Measurements from ENCODE around the gene FIGLA. TPM values are rescaled to one million over a fixed set of nuclear protein-coding genes. Genes with fewer than 3 reads are reported as not detected.

Gene FIGLA
- total and polyA plus RNA-seq, 2 donors, result 0.11 TPM; not detected in 1

DNA sequence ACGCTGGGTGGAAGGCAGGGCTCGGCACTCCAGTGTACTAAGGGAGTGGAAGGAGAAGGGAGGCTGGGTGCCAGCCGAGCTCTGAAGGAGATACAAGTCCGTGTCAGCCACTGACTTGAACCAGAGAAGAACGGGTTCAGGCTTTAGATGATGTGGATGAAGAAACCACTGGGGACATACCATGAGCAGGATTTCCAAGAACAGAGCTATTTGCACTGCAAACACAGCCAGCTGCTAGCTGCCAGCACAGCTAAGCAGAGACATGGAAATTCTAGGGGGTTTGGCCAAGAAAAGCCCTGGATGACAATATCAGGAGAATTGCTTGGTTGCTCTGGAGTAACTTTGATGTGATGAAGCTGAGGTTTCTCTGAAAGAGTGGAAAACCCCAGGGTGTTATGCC lies 39.9 kb upstream of the FIGLA start:
- no peak overlapping the region for H3K27ac ChIP-seq (ENCODE audit: low read depth in 1 of 2, low read length in 1 of 2)
- DNase-seq (ENCODE audit: low read depth in 6 of 9, low spot score in 9 of 9), result no peak
- no peak overlapping the region for H3K4me3 ChIP-seq (ENCODE audit: low read length in 2 of 2)
- H3K36me3 ChIP-seq (ENCODE audit: control insufficient read depth in 2 of 2, insufficient read depth in 2 of 2, low read length in 1 of 2), result no peaks in the 10 kb centered on the region
- no peaks in the 10 kb centered on the region for H3K4me1 ChIP-seq (ENCODE audit: control insufficient read depth in 2 of 2, insufficient read depth in 2 of 2, low read length in 2 of 2)
- no peaks in the 10 kb centered on the region for H3K9me3 ChIP-seq (ENCODE audit: control insufficient read depth in 2 of 2, insufficient read depth in 1 of 2, low read length in 1 of 2)
- no peaks in the 10 kb centered on the region for H3K27me3 ChIP-seq (ENCODE audit: control insufficient read depth in 2 of 2, insufficient read depth in 1 of 2, low read length in 1 of 2)
- WGBS, result 92% methylated on average over 5 of the region's 5 CpGs

DNA sequence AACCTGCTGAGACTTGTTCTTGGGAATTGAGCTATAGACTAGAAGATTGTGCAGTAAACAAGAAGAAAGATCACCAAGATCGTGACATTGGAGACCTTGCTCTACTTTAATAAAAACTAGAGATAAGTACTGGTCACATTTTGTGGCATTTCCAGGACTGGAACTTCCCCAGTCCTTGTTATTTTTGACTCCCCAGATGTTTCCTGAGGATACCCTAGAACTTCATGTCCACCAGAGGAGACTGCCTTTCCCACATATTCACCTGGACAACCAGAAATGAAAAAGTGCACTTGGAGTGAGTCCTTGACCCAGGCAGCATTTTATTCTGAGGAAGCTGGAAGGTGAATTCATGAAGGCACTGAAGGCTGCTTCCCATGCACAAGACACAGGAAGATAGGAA lies 39.5 kb upstream of the FIGLA start:
- no peaks in the 10 kb centered on the region for H3K4me1 ChIP-seq (ENCODE audit: control insufficient read depth in 2 of 2, insufficient read depth in 2 of 2, low read length in 2 of 2)
- H3K36me3 ChIP-seq (ENCODE audit: control insufficient read depth in 2 of 2, insufficient read depth in 2 of 2, low read length in 1 of 2), result no peaks in the 10 kb centered on the region
- no peak for DNase-seq (ENCODE audit: low read depth in 6 of 9, low spot score in 9 of 9)
- H3K4me3 ChIP-seq (ENCODE audit: low read length in 2 of 2), result no peak overlapping the region
- 90% methylated on average over 1 of the region's 1 CpG for WGBS
- no peaks in the 10 kb centered on the region for H3K27me3 ChIP-seq (ENCODE audit: control insufficient read depth in 2 of 2, insufficient read depth in 1 of 2, low read length in 1 of 2)
- no peaks in the 10 kb centered on the region for H3K9me3 ChIP-seq (ENCODE audit: control insufficient read depth in 2 of 2, insufficient read depth in 1 of 2, low read length in 1 of 2)
- no peak overlapping the region for H3K27ac ChIP-seq (ENCODE audit: low read depth in 1 of 2, low read length in 1 of 2)

DNA sequence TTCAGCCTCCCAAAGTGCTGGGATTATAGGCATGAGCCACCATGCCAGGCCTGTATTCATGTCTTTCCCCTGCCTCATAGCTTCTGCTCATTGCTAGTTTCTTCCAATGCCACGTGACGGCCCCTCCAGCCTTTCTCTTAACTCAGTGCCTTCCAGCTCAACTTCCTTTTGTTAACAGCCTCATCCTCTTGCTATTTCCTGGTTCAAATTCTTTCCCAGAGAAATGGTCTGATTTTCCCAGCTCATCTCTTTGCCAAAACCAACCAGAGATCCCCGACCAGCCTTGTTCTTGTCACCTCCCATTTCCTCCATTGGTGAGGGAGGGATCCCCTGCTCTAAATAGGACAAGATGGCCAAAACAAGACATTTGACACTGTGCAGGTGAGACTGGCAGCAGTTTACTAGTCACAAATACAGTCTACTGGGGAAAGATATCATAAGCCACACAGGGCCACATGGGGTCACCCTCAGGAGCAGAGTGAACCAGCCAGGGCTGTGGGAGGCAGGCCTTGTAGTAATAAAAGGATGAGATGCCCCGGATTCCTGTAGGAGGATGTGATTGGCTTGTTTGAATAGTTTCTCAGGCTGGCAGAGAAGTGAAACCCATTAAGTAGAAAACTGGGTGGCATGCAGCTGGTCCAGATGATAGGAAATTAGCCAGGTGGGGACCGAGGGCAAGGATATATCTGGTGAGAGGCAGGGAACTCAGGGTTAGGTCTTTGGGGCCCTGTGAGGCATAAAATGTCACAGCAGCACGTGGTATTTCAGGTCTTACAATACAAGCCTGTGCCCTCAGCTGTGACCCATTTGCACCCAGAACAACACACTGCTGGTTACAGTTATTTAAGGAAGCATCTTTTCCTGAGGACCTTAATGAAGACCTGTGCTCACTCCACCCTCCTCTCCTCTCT lies 38.7 kb upstream of the FIGLA start:
- Histone ChIP-seq H3K4me3 (ENCODE audit: low read length in 2 of 2) (no peak overlapping the region), H3K9me3 (ENCODE audit: control insufficient read depth in 2 of 2, insufficient read depth in 1 of 2, low read length in 1 of 2) (no peaks in the 10 kb centered on the region), H3K36me3 (ENCODE audit: control insufficient read depth in 2 of 2, insufficient read depth in 2 of 2, low read length in 1 of 2) (no peaks in the 10 kb centered on the region), H3K27ac (ENCODE audit: low read depth in 1 of 2, low read length in 1 of 2) (no peak overlapping the region), H3K4me1 (ENCODE audit: control insufficient read depth in 2 of 2, insufficient read depth in 2 of 2, low read length in 2 of 2) (no peaks in the 10 kb centered on the region), H3K27me3 (ENCODE audit: control insufficient read depth in 2 of 2, insufficient read depth in 1 of 2, low read length in 1 of 2) (no peaks in the 10 kb centered on the region)
- 86% methylated on average over 6 of the region's 6 CpGs for WGBS
- no peak for DNase-seq (ENCODE audit: low read depth in 6 of 9, low spot score in 9 of 9)

DNA sequence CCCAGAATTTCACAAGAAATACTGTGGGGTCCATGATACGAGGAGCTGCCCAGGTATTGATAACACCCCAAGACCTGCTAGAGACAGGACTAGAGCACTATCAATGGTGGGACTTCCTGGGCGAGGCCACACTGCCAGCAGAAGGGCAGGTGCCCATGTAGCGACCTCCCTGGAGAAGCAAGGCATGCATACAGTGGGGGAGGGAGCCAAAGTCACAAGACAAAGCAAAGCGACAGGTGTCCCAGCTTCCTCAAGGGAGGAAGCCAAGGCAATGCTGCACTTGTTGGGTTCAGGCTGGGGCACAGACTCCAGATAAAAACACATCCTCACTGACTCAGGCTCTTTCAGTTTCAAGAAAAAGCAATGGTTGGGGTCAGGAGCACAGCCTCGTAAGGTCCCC lies 37.7 kb upstream of the FIGLA start:
- H3K36me3 ChIP-seq (ENCODE audit: control insufficient read depth in 2 of 2, insufficient read depth in 2 of 2, low read length in 1 of 2), result no peaks in the 10 kb centered on the region
- H3K27me3 ChIP-seq (ENCODE audit: control insufficient read depth in 2 of 2, insufficient read depth in 1 of 2, low read length in 1 of 2), result no peaks in the 10 kb centered on the region
- WGBS, result 65% methylated on average over 5 of the region's 5 CpGs
- no peak for DNase-seq (ENCODE audit: low read depth in 6 of 9, low spot score in 9 of 9)
- no peaks in the 10 kb centered on the region for H3K9me3 ChIP-seq (ENCODE audit: control insufficient read depth in 2 of 2, insufficient read depth in 1 of 2, low read length in 1 of 2)
- H3K4me1 ChIP-seq (ENCODE audit: control insufficient read depth in 2 of 2, insufficient read depth in 2 of 2, low read length in 2 of 2), result no peaks in the 10 kb centered on the region
- H3K27ac ChIP-seq (ENCODE audit: low read depth in 1 of 2, low read length in 1 of 2), result no peak overlapping the region
- no peak overlapping the region for H3K4me3 ChIP-seq (ENCODE audit: low read length in 2 of 2)

DNA sequence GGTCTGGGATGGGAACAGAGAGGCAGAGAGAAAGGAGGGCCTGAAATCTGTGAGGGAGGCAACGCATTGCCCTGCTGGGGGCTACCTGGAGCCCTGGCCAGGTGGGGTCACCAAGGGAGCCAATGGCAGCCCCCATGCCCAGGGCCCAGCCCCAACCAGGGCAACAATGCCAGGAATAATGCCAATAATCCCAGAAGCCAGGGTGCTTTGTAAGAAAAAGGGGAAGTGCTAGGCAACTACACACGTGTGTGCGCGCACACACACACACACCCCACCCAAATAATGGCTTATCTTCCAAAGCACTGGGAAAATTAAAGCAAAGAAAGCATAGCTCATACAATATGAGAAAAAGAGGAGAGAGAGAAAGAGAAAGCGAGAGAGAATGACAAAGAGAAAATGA lies 36.9 kb upstream of the FIGLA start:
- Histone ChIP-seq H3K4me3 (ENCODE audit: low read length in 2 of 2) (no peak overlapping the region), H3K27me3 (ENCODE audit: control insufficient read depth in 2 of 2, insufficient read depth in 1 of 2, low read length in 1 of 2) (no peaks in the 10 kb centered on the region), H3K9me3 (ENCODE audit: control insufficient read depth in 2 of 2, insufficient read depth in 1 of 2, low read length in 1 of 2) (no peaks in the 10 kb centered on the region), H3K27ac (ENCODE audit: low read depth in 1 of 2, low read length in 1 of 2) (no peak overlapping the region), H3K36me3 (ENCODE audit: control insufficient read depth in 2 of 2, insufficient read depth in 2 of 2, low read length in 1 of 2) (no peaks in the 10 kb centered on the region), H3K4me1 (ENCODE audit: control insufficient read depth in 2 of 2, insufficient read depth in 2 of 2, low read length in 2 of 2) (no peaks in the 10 kb centered on the region)
- WGBS, result 74% methylated on average over 5 of the region's 5 CpGs
- no peak for DNase-seq (ENCODE audit: low read depth in 6 of 9, low spot score in 9 of 9)

DNA sequence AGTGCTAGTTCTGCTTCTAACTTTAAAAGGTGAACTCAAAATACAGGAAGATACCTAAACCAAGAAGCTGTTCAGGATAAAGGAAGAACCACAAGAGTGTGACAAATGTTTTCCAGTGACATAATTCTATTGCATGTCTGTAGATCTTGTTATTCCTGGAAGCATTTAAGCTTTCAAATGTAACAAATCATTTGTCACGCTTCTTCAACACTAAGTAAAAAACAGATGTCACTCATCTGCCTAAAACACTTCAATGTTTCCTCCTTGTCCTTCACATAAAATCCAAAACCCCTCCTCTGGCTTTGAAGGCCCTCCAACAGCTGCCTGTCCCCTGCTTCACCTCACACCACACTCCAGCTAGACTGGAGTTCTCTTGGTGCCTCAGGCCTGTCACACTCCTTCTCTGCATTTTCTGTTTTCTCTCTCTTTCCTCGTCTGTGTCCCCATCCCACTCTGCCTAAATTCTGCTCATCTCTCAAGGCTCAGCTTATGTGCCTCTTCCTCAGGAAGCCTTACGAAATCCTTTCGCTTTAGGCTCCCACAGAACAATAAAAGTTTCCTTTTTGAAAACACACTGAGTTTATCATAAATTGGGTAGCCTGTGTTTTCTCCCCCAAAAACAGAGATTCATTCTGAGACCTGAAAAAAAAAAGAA lies 36.4 kb upstream of the FIGLA start:
- Histone ChIP-seq H3K27me3 (ENCODE audit: control insufficient read depth in 2 of 2, insufficient read depth in 1 of 2, low read length in 1 of 2) (no peaks in the 10 kb centered on the region), H3K27ac (ENCODE audit: low read depth in 1 of 2, low read length in 1 of 2) (no peak overlapping the region), H3K36me3 (ENCODE audit: control insufficient read depth in 2 of 2, insufficient read depth in 2 of 2, low read length in 1 of 2) (no peaks in the 10 kb centered on the region), H3K9me3 (ENCODE audit: control insufficient read depth in 2 of 2, insufficient read depth in 1 of 2, low read length in 1 of 2) (no peaks in the 10 kb centered on the region), H3K4me3 (ENCODE audit: low read length in 2 of 2) (no peak overlapping the region), H3K4me1 (ENCODE audit: control insufficient read depth in 2 of 2, insufficient read depth in 2 of 2, low read length in 2 of 2) (no peaks in the 10 kb centered on the region)
- DNase-seq (ENCODE audit: low read depth in 6 of 9, low spot score in 9 of 9), result no peak
- 61% methylated on average over 4 of the region's 4 CpGs for WGBS

DNA sequence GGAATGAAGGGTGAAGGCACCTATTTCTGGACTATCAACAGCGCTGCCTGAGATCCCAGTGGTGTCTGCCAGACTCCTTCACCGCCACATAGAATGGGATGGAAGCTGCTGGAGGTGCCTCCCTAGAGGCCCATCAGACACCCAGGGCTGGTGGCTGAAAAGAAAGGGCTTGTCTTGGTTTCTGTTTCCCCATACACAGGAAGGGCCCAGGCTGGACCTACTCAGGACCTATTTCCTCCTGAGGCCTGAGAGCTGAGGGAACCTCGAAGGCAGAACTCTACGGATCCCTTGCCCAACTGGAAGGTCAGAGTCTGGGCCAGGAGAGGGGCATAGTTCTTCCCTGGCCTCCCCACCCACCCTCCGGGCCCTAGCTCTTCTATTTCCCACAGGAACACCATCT lies 32.8 kb upstream of the FIGLA start:
- H3K27me3 ChIP-seq (ENCODE audit: control insufficient read depth in 2 of 2, insufficient read depth in 1 of 2, low read length in 1 of 2), result peaks cover 0 to 10% of the 10 kb centered on the region in 2 donors
- no peak overlapping the region for H3K27ac ChIP-seq (ENCODE audit: low read depth in 1 of 2, low read length in 1 of 2)
- no peaks in the 10 kb centered on the region for H3K36me3 ChIP-seq (ENCODE audit: control insufficient read depth in 2 of 2, insufficient read depth in 2 of 2, low read length in 1 of 2)
- no peak for DNase-seq (ENCODE audit: low read depth in 6 of 9, low spot score in 9 of 9)
- 90% methylated on average over 5 of the region's 5 CpGs for WGBS
- H3K9me3 ChIP-seq (ENCODE audit: control insufficient read depth in 2 of 2, insufficient read depth in 1 of 2, low read length in 1 of 2), result no peaks in the 10 kb centered on the region
- H3K4me1 ChIP-seq (ENCODE audit: control insufficient read depth in 2 of 2, insufficient read depth in 2 of 2, low read length in 2 of 2), result no peaks in the 10 kb centered on the region
- H3K4me3 ChIP-seq (ENCODE audit: low read length in 2 of 2), result no peak overlapping the region

DNA sequence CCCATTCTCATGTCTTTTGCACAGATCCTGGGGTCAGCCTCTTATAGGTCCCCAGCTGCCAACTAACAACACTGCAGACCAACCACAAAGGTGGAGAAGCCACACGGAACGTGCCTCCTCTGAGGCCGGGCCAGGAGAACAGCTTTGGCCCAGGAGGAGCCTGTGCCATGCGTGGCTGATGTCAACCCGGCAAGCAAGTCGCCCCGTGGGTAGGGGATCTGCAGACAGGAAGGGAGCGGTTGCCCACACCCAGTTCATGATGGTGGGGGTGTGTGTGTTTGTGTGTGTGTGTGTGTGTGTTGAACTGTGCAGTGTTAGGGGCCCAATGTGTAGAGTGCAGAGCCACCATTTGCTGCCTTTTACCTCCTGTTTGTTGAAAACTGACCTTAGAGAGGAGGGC lies 32.4 kb upstream of the FIGLA start:
- peaks cover 0 to 10% of the 10 kb centered on the region in 2 donors for H3K27me3 ChIP-seq (ENCODE audit: control insufficient read depth in 2 of 2, insufficient read depth in 1 of 2, low read length in 1 of 2)
- H3K4me1 ChIP-seq (ENCODE audit: control insufficient read depth in 2 of 2, insufficient read depth in 2 of 2, low read length in 2 of 2), result no peaks in the 10 kb centered on the region
- H3K9me3 ChIP-seq (ENCODE audit: control insufficient read depth in 2 of 2, insufficient read depth in 1 of 2, low read length in 1 of 2), result no peaks in the 10 kb centered on the region
- H3K36me3 ChIP-seq (ENCODE audit: control insufficient read depth in 2 of 2, insufficient read depth in 2 of 2, low read length in 1 of 2), result no peaks in the 10 kb centered on the region
- 94% methylated on average over 8 of the region's 8 CpGs for WGBS
- no peak for DNase-seq (ENCODE audit: low read depth in 6 of 9, low spot score in 9 of 9)
- no peak overlapping the region for H3K4me3 ChIP-seq (ENCODE audit: low read length in 2 of 2)
- H3K27ac ChIP-seq (ENCODE audit: low read depth in 1 of 2, low read length in 1 of 2), result no peak overlapping the region

DNA sequence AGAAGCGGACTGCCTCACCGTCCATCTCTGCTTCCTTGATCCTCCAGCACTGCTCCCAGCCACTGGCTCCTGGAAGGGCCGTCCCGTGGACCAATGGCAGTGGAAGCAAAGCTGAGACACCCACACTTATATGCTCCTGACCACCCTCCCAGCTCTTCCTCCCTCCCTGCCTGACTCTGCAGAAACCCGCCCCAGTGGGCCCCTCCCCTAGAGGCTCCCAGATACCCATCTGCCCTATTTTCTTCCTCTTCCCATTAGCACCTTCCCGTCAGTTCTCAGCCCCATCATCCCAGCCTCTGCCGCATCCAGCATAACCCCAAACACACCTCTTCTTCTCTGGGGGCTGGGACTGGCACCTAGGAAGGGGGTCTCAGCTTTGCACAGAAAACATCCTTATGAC lies 30.1 kb upstream of the FIGLA start, which contains the start of gene CLEC4F:
TSS of gene CLEC4F (minus strand) at position 101 of the 400 bp plus-strand sequence. CDS start at position 25, 76 bp downstream.
- no peak within 1 kb of the TSS for H3K27ac ChIP-seq (ENCODE audit: low read depth in 1 of 2, low read length in 1 of 2)
- H3K9me3 ChIP-seq (ENCODE audit: control insufficient read depth in 2 of 2, insufficient read depth in 1 of 2, low read length in 1 of 2), result no peaks in the 10 kb centered on the region
- H3K4me1 ChIP-seq (ENCODE audit: control insufficient read depth in 2 of 2, insufficient read depth in 2 of 2, low read length in 2 of 2), result no peaks in the 10 kb centered on the region
- no peak for DNase-seq (ENCODE audit: low read depth in 6 of 9, low spot score in 9 of 9)
- H3K36me3 ChIP-seq (ENCODE audit: control insufficient read depth in 2 of 2, insufficient read depth in 2 of 2, low read length in 1 of 2), result no peaks in the 10 kb centered on the region
- peaks cover 0 to 12% of the 10 kb centered on the region in 2 donors for H3K27me3 ChIP-seq (ENCODE audit: control insufficient read depth in 2 of 2, insufficient read depth in 1 of 2, low read length in 1 of 2)
- no peak within 1 kb of the TSS for H3K4me3 ChIP-seq (ENCODE audit: low read length in 2 of 2)
- 91% methylated on average over 7 of the region's 7 CpGs for WGBS

Data from thymus (tissue), 11 donors.